Skeletal muscle satellite cell (primary cell): ENCODE data around the gene TMEM181.

Source experiments
- H3K27me3 ChIP-seq: 2 replicates; pipeline ENCODE4 v1.7.0; 2013; ENCODE audit warnings: low read length; ENCODE audit not compliant: control insufficient read depth, insufficient read depth
- H3K36me3 ChIP-seq: 2 replicates; pipeline ENCODE4 v1.7.0; 2013; ENCODE audit warnings: mild to moderate bottlenecking, control low read depth, low read length; ENCODE audit not compliant: insufficient read depth
- H3K4me1 ChIP-seq: 2 replicates; pipeline ENCODE4 v1.7.0; 2013; ENCODE audit warnings: low read length; ENCODE audit not compliant: control insufficient read depth, insufficient read depth
- H3K4me2 ChIP-seq: 2 replicates; pipeline ENCODE4 v1.7.0; 2013; ENCODE audit warnings: mild to moderate bottlenecking, low read length
- H3K4me3 ChIP-seq: 2 replicates; pipeline ENCODE4 v1.7.0; 2013; ENCODE audit warnings: low read length
- H3K9ac ChIP-seq: 2 replicates; pipeline ENCODE4 v1.7.0; 2013; ENCODE audit warnings: mild to moderate bottlenecking, low read depth, low read length, moderate library complexity
- H3K9me3 ChIP-seq: replicated peaks from 2 replicates; pipeline ENCODE4 v1.7.0; 2013; ENCODE audit warnings: mild to moderate bottlenecking, control low read depth, low read length

The TMEM181 gene

GRCh38 chr6:158538741-158539140 is 21.1 kb upstream of the TMEM181 start:
- no peak overlapping the region for H3K4me2 ChIP-seq
- peaks cover 6% of the 10 kb centered on the region for H3K4me1 ChIP-seq
- H3K4me3 ChIP-seq = no peak overlapping the region
- no peaks in the 10 kb centered on the region for H3K36me3 ChIP-seq
- H3K9ac ChIP-seq = no peak overlapping the region
- H3K9me3 ChIP-seq = no peaks in the 10 kb centered on the region
- peaks cover 3% of the 10 kb centered on the region for H3K27me3 ChIP-seq

GRCh38 chr6:158539413-158539812 is 20.5 kb upstream of the TMEM181 start:
- H3K4me3 ChIP-seq = no peak overlapping the region
- H3K9me3 ChIP-seq = no peaks in the 10 kb centered on the region

GRCh38 chr6:158539881-158540280 is 20.0 kb upstream of the TMEM181 start:
- Histone ChIP-seq H3K4me3 (no peak overlapping the region), H3K4me2 (no peak overlapping the region), H3K36me3 (no peaks in the 10 kb centered on the region), H3K9me3 (no peaks in the 10 kb centered on the region), H3K4me1 (peaks cover 6% of the 10 kb centered on the region), H3K27me3 (peaks cover 3% of the 10 kb centered on the region), H3K9ac (no peak overlapping the region)

More at GRCh38 chr6:158539413-158539812, 20.5 kb upstream of the TMEM181 start:
- Histone ChIP-seq H3K9ac (no peak overlapping the region), H3K36me3 (no peaks in the 10 kb centered on the region), H3K27me3 (peaks cover 3% of the 10 kb centered on the region), H3K4me2 (no peak overlapping the region), H3K4me1 (peaks cover 6% of the 10 kb centered on the region)

GRCh38 chr6:158543606-158544185 is 16.2 kb upstream of the TMEM181 start:
- Histone ChIP-seq H3K36me3 (no peaks in the 10 kb centered on the region), H3K9me3 (no peaks in the 10 kb centered on the region), H3K9ac (no peak overlapping the region), H3K4me3 (no peak overlapping the region), H3K4me2 (no peak overlapping the region), H3K27me3 (no peaks in the 10 kb centered on the region), H3K4me1 (no peaks in the 10 kb centered on the region)

GRCh38 chr6:158544428-158544827 is 15.5 kb upstream of the TMEM181 start:
- H3K9me3 ChIP-seq = no peaks in the 10 kb centered on the region
- no peaks in the 10 kb centered on the region for H3K4me1 ChIP-seq
- no peak overlapping the region for H3K4me2 ChIP-seq
- H3K36me3 ChIP-seq = no peaks in the 10 kb centered on the region
- no peak overlapping the region for H3K4me3 ChIP-seq
- H3K9ac ChIP-seq = no peak overlapping the region
- no peaks in the 10 kb centered on the region for H3K27me3 ChIP-seq

- H3K27me3 ChIP-seq = no peaks in the 10 kb centered on the region
- no peaks in the 10 kb centered on the region for H3K9me3 ChIP-seq
- H3K4me3 ChIP-seq = no peak overlapping the region
- H3K4me1 ChIP-seq = no peaks in the 10 kb centered on the region
- no peaks in the 10 kb centered on the region for H3K36me3 ChIP-seq
- H3K4me2 ChIP-seq = no peak overlapping the region
- H3K9ac ChIP-seq = no peak overlapping the region
Measured at GRCh38 chr6:158545043-158545966, 14.6 kb upstream of the TMEM181 start.

GRCh38 chr6:158548418-158549161 is 11.3 kb upstream of the TMEM181 start:
- Histone ChIP-seq H3K36me3 (no peaks in the 10 kb centered on the region), H3K4me2 (no peak overlapping the region), H3K4me3 (no peak overlapping the region), H3K9ac (no peak overlapping the region), H3K4me1 (no peaks in the 10 kb centered on the region), H3K27me3 (no peaks in the 10 kb centered on the region), H3K9me3 (no peaks in the 10 kb centered on the region)

- no peaks in the 10 kb centered on the region for H3K27me3 ChIP-seq
- no peaks in the 10 kb centered on the region for H3K36me3 ChIP-seq
- H3K4me1 ChIP-seq = no peaks in the 10 kb centered on the region
- H3K9me3 ChIP-seq = no peaks in the 10 kb centered on the region
- no peak overlapping the region for H3K9ac ChIP-seq
- no peak overlapping the region for H3K4me3 ChIP-seq
- no peak overlapping the region for H3K4me2 ChIP-seq
Measured at GRCh38 chr6:158552055-158552795, 7.7 kb upstream of the TMEM181 start.

- no peaks in the 10 kb centered on the region for H3K27me3 ChIP-seq
- no peaks in the 10 kb centered on the region for H3K36me3 ChIP-seq
Measured at GRCh38 chr6:158552796-158553138, 7.1 kb upstream of the TMEM181 start.

GRCh38 chr6:158554611-158555361 is 5.1 kb upstream of the TMEM181 start:
- Histone ChIP-seq H3K4me3 (no peak overlapping the region), H3K27me3 (no peaks in the 10 kb centered on the region), H3K4me1 (peaks cover 4% of the 10 kb centered on the region), H3K36me3 (no peaks in the 10 kb centered on the region), H3K4me2 (no peak overlapping the region), H3K9ac (no peak overlapping the region), H3K9me3 (no peaks in the 10 kb centered on the region)

More at GRCh38 chr6:158552796-158553138, 7.1 kb upstream of the TMEM181 start:
- no peak overlapping the region for H3K4me2 ChIP-seq
- no peak overlapping the region for H3K9ac ChIP-seq
- H3K9me3 ChIP-seq = no peaks in the 10 kb centered on the region
- H3K4me1 ChIP-seq = no peaks in the 10 kb centered on the region
- no peak overlapping the region for H3K4me3 ChIP-seq
